Stimulated activated effector memory CD8-positive, alpha-beta T cell treated with anti-CD3 and anti-CD28 coated beads, Interleukin-12 subunit alpha, Interleukin-12 subunit beta, amount 100 ng/mL, for 72 hours (primary cell): ENCODE results near the gene INVS.
"Not testable (repeated sequence)": the region's sequence is repeated elsewhere in the genome, so short reads cannot be mapped to it uniquely, and the experiment has no call there.

Source experiments
- ATAC-seq: fragments of 150-1000 bp; cut with Tn5 transposase; 2 replicates; pipeline ENCODE4 v1.10.0; 2021
- DNase-seq, 2 donors: peaks; one replicate each; pipeline ENCODE4 v3.0.0; 2021 to 2022; ENCODE audit warnings: low spot score in 2 of 2
- H3K27ac Mint-ChIP-seq: one replicate; pipeline ENCODE4 v1.8.0; 2022; ENCODE audit warnings: mild to moderate bottlenecking, mixed read lengths
- H3K36me3 Mint-ChIP-seq: one replicate; pipeline ENCODE4 v1.8.0; 2022; ENCODE audit warnings: mild to moderate bottlenecking, mixed read lengths
- H3K4me1 Mint-ChIP-seq: one replicate; pipeline ENCODE4 v1.8.0; 2022; ENCODE audit warnings: mixed read lengths
- H3K4me3 Mint-ChIP-seq: one replicate; pipeline ENCODE4 v1.8.0; 2022; ENCODE audit warnings: mild to moderate bottlenecking, mixed read lengths
- H3K9me3 Mint-ChIP-seq: one replicate; pipeline ENCODE4 v1.8.0; 2022; ENCODE audit warnings: mixed read lengths

Gene INVS

GRCh38 chr9:100070104-100071041 lies 28.7 kb upstream of the INVS start:
- no peaks in the 10 kb centered on the region for H3K36me3 Mint-ChIP-seq
- DNase-seq (no peak), ATAC-seq (no peak)
- H3K4me1 Mint-ChIP-seq = peaks cover 30% of the 10 kb centered on the region
- H3K9me3 Mint-ChIP-seq = no peaks in the 10 kb centered on the region
- H3K27ac Mint-ChIP-seq = no peak overlapping the region
- no peak overlapping the region for H3K4me3 Mint-ChIP-seq

- H3K36me3 Mint-ChIP-seq = no peaks in the 10 kb centered on the region
- DNase-seq (no peak), ATAC-seq (no peak)
- no peaks in the 10 kb centered on the region for H3K9me3 Mint-ChIP-seq
- no peak overlapping the region for H3K4me3 Mint-ChIP-seq
- H3K4me1 Mint-ChIP-seq = peaks cover 27% of the 10 kb centered on the region
- H3K27ac Mint-ChIP-seq = no peak overlapping the region
These were observed 27.8 kb upstream of the INVS start for GRCh38 chr9:100071271-100071670.

- Mint-ChIP-seq H3K27ac (no peak overlapping the region), H3K36me3 (no peaks in the 10 kb centered on the region), H3K9me3 (no peaks in the 10 kb centered on the region), H3K4me3 (no peak overlapping the region), H3K4me1 (peaks cover 28% of the 10 kb centered on the region)
- no peak for DNase-seq
- ATAC-seq = no peak
These were observed 26.2 kb upstream of the INVS start for GRCh38 chr9:100072805-100073204.

- H3K36me3 Mint-ChIP-seq = no peaks in the 10 kb centered on the region
- peaks cover 31% of the 10 kb centered on the region for H3K4me1 Mint-ChIP-seq
- no peak overlapping the region for H3K27ac Mint-ChIP-seq
- H3K9me3 Mint-ChIP-seq = no peaks in the 10 kb centered on the region
- no peak for DNase-seq
- H3K4me3 Mint-ChIP-seq = no peak overlapping the region
- ATAC-seq = no peak
These were observed 24.9 kb upstream of the INVS start for GRCh38 chr9:100074093-100074492.

GRCh38 chr9:100074989-100075388 lies 24.1 kb upstream of the INVS start:
- no peaks in the 10 kb centered on the region for H3K36me3 Mint-ChIP-seq
- ATAC-seq (no peak), DNase-seq (no peak)
- no peak overlapping the region for H3K27ac Mint-ChIP-seq
- peaks cover 31% of the 10 kb centered on the region for H3K4me1 Mint-ChIP-seq
- no peak overlapping the region for H3K4me3 Mint-ChIP-seq
- H3K9me3 Mint-ChIP-seq = no peaks in the 10 kb centered on the region

GRCh38 chr9:100076256-100076655 lies 22.8 kb upstream of the INVS start:
- peaks cover 39% of the 10 kb centered on the region for H3K4me1 Mint-ChIP-seq
- not testable (repeated sequence) for ATAC-seq, H3K9me3 Mint-ChIP-seq, DNase-seq, H3K4me3 Mint-ChIP-seq, H3K36me3 Mint-ChIP-seq, H3K27ac Mint-ChIP-seq

- no peaks in the 10 kb centered on the region for H3K36me3 Mint-ChIP-seq
- no peak overlapping the region for H3K27ac Mint-ChIP-seq
- ATAC-seq = no peak
- H3K9me3 Mint-ChIP-seq = no peaks in the 10 kb centered on the region
- peak overlapping the region; percentile 27 for H3K4me3 Mint-ChIP-seq
- no peak for DNase-seq
- peaks cover 54% of the 10 kb centered on the region for H3K4me1 Mint-ChIP-seq
These were observed 16.3 kb upstream of the INVS start for GRCh38 chr9:100082782-100083181.

GRCh38 chr9:100083448-100084127 lies 15.5 kb upstream of the INVS start:
- no peak for DNase-seq
- H3K36me3 Mint-ChIP-seq = no peaks in the 10 kb centered on the region
- H3K27ac Mint-ChIP-seq = peak overlapping the region; percentile 54
- H3K9me3 Mint-ChIP-seq = no peaks in the 10 kb centered on the region
- peak; percentile 66 for ATAC-seq
- H3K4me3 Mint-ChIP-seq = peak overlapping the region; percentile 27
- peaks cover 60% of the 10 kb centered on the region for H3K4me1 Mint-ChIP-seq

- ATAC-seq (peak; percentile 24), DNase-seq (no peak)
- peak overlapping the region; percentile 54 for H3K27ac Mint-ChIP-seq
- H3K4me1 Mint-ChIP-seq = peaks cover 60% of the 10 kb centered on the region
- peak overlapping the region; percentile 27 for H3K4me3 Mint-ChIP-seq
- H3K36me3 Mint-ChIP-seq = no peaks in the 10 kb centered on the region
- H3K9me3 Mint-ChIP-seq = no peaks in the 10 kb centered on the region
These were observed 15.0 kb upstream of the INVS start for GRCh38 chr9:100084128-100084453.

GRCh38 chr9:100084734-100085133 lies 14.3 kb upstream of the INVS start:
- peaks cover 60% of the 10 kb centered on the region for H3K4me1 Mint-ChIP-seq
- H3K27ac Mint-ChIP-seq = peak overlapping the region; percentile 65
- H3K4me3 Mint-ChIP-seq = no peak overlapping the region
- no peaks in the 10 kb centered on the region for H3K9me3 Mint-ChIP-seq
- DNase-seq (no peak), ATAC-seq (peak; percentile 94)
- H3K36me3 Mint-ChIP-seq = no peaks in the 10 kb centered on the region

- Mint-ChIP-seq H3K27ac (no peak overlapping the region), H3K9me3 (no peaks in the 10 kb centered on the region), H3K36me3 (no peaks in the 10 kb centered on the region), H3K4me3 (no peak overlapping the region), H3K4me1 (peaks cover 56% of the 10 kb centered on the region)
- DNase-seq (no peak), ATAC-seq (peak; percentile 48)
These were observed 12.9 kb upstream of the INVS start for GRCh38 chr9:100086097-100086635.

- H3K27ac Mint-ChIP-seq = no peak overlapping the region
- no peak for ATAC-seq
- H3K9me3 Mint-ChIP-seq = no peaks in the 10 kb centered on the region
- H3K4me1 Mint-ChIP-seq = peaks cover 66% of the 10 kb centered on the region
- H3K36me3 Mint-ChIP-seq = no peaks in the 10 kb centered on the region
- DNase-seq = no peak
- H3K4me3 Mint-ChIP-seq = peak overlapping the region; percentile 51
These were observed 11.8 kb upstream of the INVS start for GRCh38 chr9:100087218-100087617.

- peaks cover 64% of the 10 kb centered on the region for H3K4me1 Mint-ChIP-seq
- peak overlapping the region; percentile 51 for H3K4me3 Mint-ChIP-seq
- no peaks in the 10 kb centered on the region for H3K36me3 Mint-ChIP-seq
- ATAC-seq (peak; percentile 50), DNase-seq (no peak)
- no peaks in the 10 kb centered on the region for H3K9me3 Mint-ChIP-seq
- H3K27ac Mint-ChIP-seq = peak overlapping the region; percentile 55
These were observed 10.8 kb upstream of the INVS start for GRCh38 chr9:100088202-100088601.

GRCh38 chr9:100090880-100091279 lies 8.2 kb upstream of the INVS start:
- Mint-ChIP-seq H3K4me3 (no peak overlapping the region), H3K9me3 (no peaks in the 10 kb centered on the region), H3K36me3 (no peaks in the 10 kb centered on the region), H3K27ac (no peak overlapping the region), H3K4me1 (peaks cover 52% of the 10 kb centered on the region)
- no peak for DNase-seq
- ATAC-seq = no peak

- Mint-ChIP-seq H3K36me3 (no peaks in the 10 kb centered on the region), H3K4me1 (peaks cover 50% of the 10 kb centered on the region), H3K4me3 (no peak overlapping the region), H3K9me3 (no peaks in the 10 kb centered on the region), H3K27ac (no peak overlapping the region)
- ATAC-seq = peak; percentile 65
- DNase-seq = no peak
These were observed 7.4 kb upstream of the INVS start for GRCh38 chr9:100091650-100092049.

GRCh38 chr9:100092066-100092465 lies 7.0 kb upstream of the INVS start:
- ATAC-seq (no peak), DNase-seq (no peak)
- H3K27ac Mint-ChIP-seq = no peak overlapping the region
- H3K4me3 Mint-ChIP-seq = no peak overlapping the region
- H3K4me1 Mint-ChIP-seq = peaks cover 48% of the 10 kb centered on the region
- no peaks in the 10 kb centered on the region for H3K36me3 Mint-ChIP-seq
- no peaks in the 10 kb centered on the region for H3K9me3 Mint-ChIP-seq
